ENCODE results near the gene ADAMTS6.

The ADAMTS6 gene

DNA sequence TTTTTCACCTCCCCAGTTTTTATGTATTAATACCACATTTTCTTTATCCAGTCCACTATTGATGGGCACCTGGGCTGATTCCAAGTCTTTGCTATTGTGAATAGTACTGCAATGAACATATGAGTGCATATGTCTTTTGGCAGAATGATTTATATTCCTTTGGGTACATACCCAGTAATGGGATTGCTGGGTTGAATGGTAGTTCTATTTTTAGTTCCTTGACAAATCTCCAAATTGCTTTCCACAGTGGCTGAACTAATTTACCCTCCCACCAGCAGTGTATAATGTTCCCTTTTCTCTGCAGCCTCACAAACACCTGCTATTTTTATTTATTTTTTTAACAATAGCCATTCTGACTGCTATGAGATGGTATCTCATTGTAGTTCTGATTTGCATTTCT is 340.2 kb downstream of the ADAMTS6 start:
- Histone ChIP-seq H3K4me3 (replicated peaks; ENCODE audit: insufficient read depth, low read length) (no peak overlapping the region), H3K27me3 (ENCODE audit: insufficient read depth, poor library complexity, severe bottlenecking) (no peaks in the 10 kb centered on the region), H3K27ac (replicated peaks) (no peak overlapping the region)
- no peak for DNase-seq (ENCODE audit: low read depth in 1 of 2, low spot score in 1 of 2)
- TF ChIP-seq GABPA (IDR thresholded peaks at IDR 0.05; ENCODE audit: low read depth) (no peak), SPI1 (IDR thresholded peaks at IDR 0.05; ENCODE audit: borderline replicate concordance, low read depth) (no peak), POLR2AphosphoS5 (IDR thresholded peaks at IDR 0.05; ENCODE audit: low read depth) (no peak)
- TF ChIP-seq, protein P1, sequence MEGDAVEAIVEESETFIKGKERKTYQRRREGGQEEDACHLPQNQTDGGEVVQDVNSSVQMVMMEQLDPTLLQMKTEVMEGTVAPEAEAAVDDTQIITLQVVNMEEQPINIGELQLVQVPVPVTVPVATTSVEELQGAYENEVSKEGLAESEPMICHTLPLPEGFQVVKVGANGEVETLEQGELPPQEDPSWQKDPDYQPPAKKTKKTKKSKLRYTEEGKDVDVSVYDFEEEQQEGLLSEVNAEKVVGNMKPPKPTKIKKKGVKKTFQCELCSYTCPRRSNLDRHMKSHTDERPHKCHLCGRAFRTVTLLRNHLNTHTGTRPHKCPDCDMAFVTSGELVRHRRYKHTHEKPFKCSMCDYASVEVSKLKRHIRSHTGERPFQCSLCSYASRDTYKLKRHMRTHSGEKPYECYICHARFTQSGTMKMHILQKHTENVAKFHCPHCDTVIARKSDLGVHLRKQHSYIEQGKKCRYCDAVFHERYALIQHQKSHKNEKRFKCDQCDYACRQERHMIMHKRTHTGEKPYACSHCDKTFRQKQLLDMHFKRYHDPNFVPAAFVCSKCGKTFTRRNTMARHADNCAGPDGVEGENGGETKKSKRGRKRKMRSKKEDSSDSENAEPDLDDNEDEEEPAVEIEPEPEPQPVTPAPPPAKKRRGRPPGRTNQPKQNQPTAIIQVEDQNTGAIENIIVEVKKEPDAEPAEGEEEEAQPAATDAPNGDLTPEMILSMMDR (IDR thresholded peaks at IDR 0.05; ENCODE audit: insufficient read depth, low read length): no peak
- TF ChIP-seq, protein P2, sequence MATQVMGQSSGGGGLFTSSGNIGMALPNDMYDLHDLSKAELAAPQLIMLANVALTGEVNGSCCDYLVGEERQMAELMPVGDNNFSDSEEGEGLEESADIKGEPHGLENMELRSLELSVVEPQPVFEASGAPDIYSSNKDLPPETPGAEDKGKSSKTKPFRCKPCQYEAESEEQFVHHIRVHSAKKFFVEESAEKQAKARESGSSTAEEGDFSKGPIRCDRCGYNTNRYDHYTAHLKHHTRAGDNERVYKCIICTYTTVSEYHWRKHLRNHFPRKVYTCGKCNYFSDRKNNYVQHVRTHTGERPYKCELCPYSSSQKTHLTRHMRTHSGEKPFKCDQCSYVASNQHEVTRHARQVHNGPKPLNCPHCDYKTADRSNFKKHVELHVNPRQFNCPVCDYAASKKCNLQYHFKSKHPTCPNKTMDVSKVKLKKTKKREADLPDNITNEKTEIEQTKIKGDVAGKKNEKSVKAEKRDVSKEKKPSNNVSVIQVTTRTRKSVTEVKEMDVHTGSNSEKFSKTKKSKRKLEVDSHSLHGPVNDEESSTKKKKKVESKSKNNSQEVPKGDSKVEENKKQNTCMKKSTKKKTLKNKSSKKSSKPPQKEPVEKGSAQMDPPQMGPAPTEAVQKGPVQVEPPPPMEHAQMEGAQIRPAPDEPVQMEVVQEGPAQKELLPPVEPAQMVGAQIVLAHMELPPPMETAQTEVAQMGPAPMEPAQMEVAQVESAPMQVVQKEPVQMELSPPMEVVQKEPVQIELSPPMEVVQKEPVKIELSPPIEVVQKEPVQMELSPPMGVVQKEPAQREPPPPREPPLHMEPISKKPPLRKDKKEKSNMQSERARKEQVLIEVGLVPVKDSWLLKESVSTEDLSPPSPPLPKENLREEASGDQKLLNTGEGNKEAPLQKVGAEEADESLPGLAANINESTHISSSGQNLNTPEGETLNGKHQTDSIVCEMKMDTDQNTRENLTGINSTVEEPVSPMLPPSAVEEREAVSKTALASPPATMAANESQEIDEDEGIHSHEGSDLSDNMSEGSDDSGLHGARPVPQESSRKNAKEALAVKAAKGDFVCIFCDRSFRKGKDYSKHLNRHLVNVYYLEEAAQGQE (IDR thresholded peaks at IDR 0.05; ENCODE audit: insufficient replicate concordance, low read depth): no peak

GRCh38 chr5:65137631-65138030 is 344.1 kb downstream of the ADAMTS6 start:
- Histone ChIP-seq H3K4me3 (replicated peaks; ENCODE audit: insufficient read depth, low read length) (no peak overlapping the region), H3K27ac (replicated peaks) (no peak overlapping the region), H3K27me3 (ENCODE audit: insufficient read depth, poor library complexity, severe bottlenecking) (no peaks in the 10 kb centered on the region)
- DNase-seq (ENCODE audit: low read depth in 1 of 2, low spot score in 1 of 2): no peak
- TF ChIP-seq GABPA (IDR thresholded peaks at IDR 0.05; ENCODE audit: low read depth) (no peak), SPI1 (IDR thresholded peaks at IDR 0.05; ENCODE audit: borderline replicate concordance, low read depth) (no peak), POLR2AphosphoS5 (IDR thresholded peaks at IDR 0.05; ENCODE audit: low read depth) (no peak)
- TF ChIP-seq, protein P1 (IDR thresholded peaks at IDR 0.05; ENCODE audit: insufficient read depth, low read length): no peak
- TF ChIP-seq, protein P2 (IDR thresholded peaks at IDR 0.05; ENCODE audit: insufficient replicate concordance, low read depth): no peak

- H3K4me3 ChIP-seq (replicated peaks; ENCODE audit: insufficient read depth, low read length): no peak overlapping the region
- no peaks in the 10 kb centered on the region for H3K27me3 ChIP-seq (ENCODE audit: insufficient read depth, poor library complexity, severe bottlenecking)
- no peak overlapping the region for H3K27ac ChIP-seq (replicated peaks)
- no peak for DNase-seq (ENCODE audit: low read depth in 1 of 2, low spot score in 1 of 2)
- TF ChIP-seq, protein P1 (IDR thresholded peaks at IDR 0.05; ENCODE audit: insufficient read depth, low read length): no peak
- TF ChIP-seq SPI1 (IDR thresholded peaks at IDR 0.05; ENCODE audit: borderline replicate concordance, low read depth) (no peak), POLR2AphosphoS5 (IDR thresholded peaks at IDR 0.05; ENCODE audit: low read depth) (no peak), GABPA (IDR thresholded peaks at IDR 0.05; ENCODE audit: low read depth) (no peak)
- TF ChIP-seq, protein P2 (IDR thresholded peaks at IDR 0.05; ENCODE audit: insufficient replicate concordance, low read depth): no peak
Observed at GRCh38 chr5:65133477-65134110, 348.1 kb downstream of the ADAMTS6 start.
